ENCODE measurements around the gene NMU.
A peak's percentile ranks its signal among the peaks of the same experiment; 100 is the strongest.

The NMU gene

GRCh38 chr4:55553441-55554201 lies 82.5 kb downstream of the NMU start:
- DNase-seq = peak; percentile 37 to 59

- DNase-seq = peak; percentile 5 to 33
Observed at GRCh38 chr4:55551964-55552363, 84.1 kb downstream of the NMU start.

- no peak for DNase-seq
Observed at GRCh38 chr4:55549888-55550287, 86.2 kb downstream of the NMU start.

GRCh38 chr4:55547918-55548317 lies 88.2 kb downstream of the NMU start:
- no peak for DNase-seq

- no peak for DNase-seq
Observed at GRCh38 chr4:55547466-55547770, 88.7 kb downstream of the NMU start.

- DNase-seq = peak; percentile 85 to 90
Observed at GRCh38 chr4:55546756-55547465, 89.2 kb downstream of the NMU start, which contains the start of gene CLOCK. TSS of gene CLOCK (minus strand) at chr4:55546909. CDS start at chr4:55482785, 64,124 bp downstream.

- no peak for DNase-seq
Observed at GRCh38 chr4:55546506-55546755, 89.7 kb downstream of the NMU start.

GRCh38 chr4:55545641-55546505 lies 90.2 kb downstream of the NMU start:
- DNase-seq = peak; percentile 57 to 72

Data from CD4-positive, alpha-beta T cell treated with Interferon alpha-2 for 1 hour (primary cell).